LoVo (cell line): Measurements from ENCODE around the gene RXRG.
"Not testable (repeated sequence)": the region's sequence is repeated elsewhere in the genome, so short reads cannot be mapped to it uniquely, and the experiment has no call there.

Experiments
- DNase-seq: peaks from one replicate; pipeline ENCODE4 v3.0.0-alpha.2; 2016; ENCODE audit warnings: low spot score

Gene RXRG

GRCh38 chr1:165444897-165445370, at the start of gene RXRG:
RXRG (minus strand) TSS chr1:165445126; CDS start chr1:165444893, 233 bp downstream.
- DNase-seq, result no peak

GRCh38 chr1:165492845-165493373, 48.0 kb upstream of the RXRG start:
- DNase-seq, result no peak

- DNase-seq, result no peak
Measured at GRCh38 chr1:165490175-165490574, 45.2 kb upstream of the RXRG start.

GRCh38 chr1:165487921-165488320, 43.0 kb upstream of the RXRG start:
- no peak for DNase-seq

- no peak for DNase-seq
Measured at GRCh38 chr1:165486663-165487062, 41.7 kb upstream of the RXRG start.

- DNase-seq, result no peak
Measured at GRCh38 chr1:165485716-165486115, 40.8 kb upstream of the RXRG start.

GRCh38 chr1:165484532-165484931, 39.6 kb upstream of the RXRG start:
- DNase-seq, result no peak

- no peak for DNase-seq
Measured at GRCh38 chr1:165483412-165483811, 38.5 kb upstream of the RXRG start.

GRCh38 chr1:165481820-165482532, 37.0 kb upstream of the RXRG start:
- peak; percentile 29 for DNase-seq

- no peak for DNase-seq
Measured at GRCh38 chr1:165476776-165477175, 31.9 kb upstream of the RXRG start.

- no peak for DNase-seq
Measured at GRCh38 chr1:165474196-165474595, 29.3 kb upstream of the RXRG start.

- no peak for DNase-seq
Measured at GRCh38 chr1:165473081-165473480, 28.2 kb upstream of the RXRG start.

- no peak for DNase-seq
Measured at GRCh38 chr1:165468726-165469249, 23.9 kb upstream of the RXRG start.

GRCh38 chr1:165468253-165468652, 23.3 kb upstream of the RXRG start:
- DNase-seq, result no peak

GRCh38 chr1:165467706-165468105, 22.8 kb upstream of the RXRG start:
- no peak for DNase-seq

- no peak for DNase-seq
Measured at GRCh38 chr1:165463978-165464377, 19.1 kb upstream of the RXRG start.

GRCh38 chr1:165459683-165460082, 14.8 kb upstream of the RXRG start:
- DNase-seq, result not testable (repeated sequence)

GRCh38 chr1:165456861-165457260, 11.9 kb upstream of the RXRG start:
- DNase-seq, result no peak

- DNase-seq, result no peak
Measured at GRCh38 chr1:165456114-165456513, 11.2 kb upstream of the RXRG start.

- DNase-seq, result no peak
Measured at GRCh38 chr1:165455111-165455510, 10.2 kb upstream of the RXRG start.

GRCh38 chr1:165454091-165454610, 9.2 kb upstream of the RXRG start:
- DNase-seq, result no peak

- DNase-seq, result no peak
Measured at GRCh38 chr1:165452336-165453130, 7.6 kb upstream of the RXRG start.

GRCh38 chr1:165451691-165452090, 6.8 kb upstream of the RXRG start:
- no peak for DNase-seq
